Ishikawa (cell line): ENCODE data around the gene TMCC1.

Experiments
- CEBPB ChIP-seq: IDR thresholded peaks from 2 replicates; pipeline ENCODE4 v1.6.1; 2012
- CREB1 ChIP-seq: IDR thresholded peaks from 2 replicates; pipeline ENCODE4 v1.6.1; 2012; ENCODE audit warnings: low read depth
- EGR1 ChIP-seq: IDR thresholded peaks from 2 replicates; pipeline ENCODE4 v1.6.1; 2012
- EP300 ChIP-seq: IDR thresholded peaks from 2 replicates; pipeline ENCODE4 v1.6.1; 2012; ENCODE audit warnings: borderline replicate concordance
- FOXM1 ChIP-seq: IDR thresholded peaks from 2 replicates; pipeline ENCODE4 v1.6.1; 2012; ENCODE audit warnings: low read depth, borderline replicate concordance
- MAX ChIP-seq: IDR thresholded peaks from 2 replicates; pipeline ENCODE4 v1.6.1; 2012
- NFIC ChIP-seq: IDR thresholded peaks from 2 replicates; pipeline ENCODE4 v1.6.1; 2012
- RAD21 ChIP-seq: IDR thresholded peaks from 2 replicates; pipeline ENCODE4 v1.6.1; 2012; ENCODE audit warnings: low read depth
- REST ChIP-seq: IDR thresholded peaks from 2 replicates; pipeline ENCODE4 v1.6.1; 2012; ENCODE audit warnings: low read depth, mild to moderate bottlenecking
- TAF1 ChIP-seq: IDR thresholded peaks from 2 replicates; pipeline ENCODE4 v1.6.1; 2012; ENCODE audit warnings: low read depth, mild to moderate bottlenecking
- TCF12 ChIP-seq: IDR thresholded peaks from 2 replicates; pipeline ENCODE4 v1.6.1; 2012; ENCODE audit warnings: low read depth
- YY1 ChIP-seq: IDR thresholded peaks from 2 replicates; pipeline ENCODE4 v1.6.1; 2012; ENCODE audit warnings: low read depth
- ZBTB7A ChIP-seq: IDR thresholded peaks from 2 replicates; pipeline ENCODE4 v1.6.1; 2012; ENCODE audit warnings: low read depth
- TF ChIP-seq, protein P1 (sequence below): IDR thresholded peaks from 2 replicates; pipeline ENCODE4 v1.6.1; 2012

GRCh38 chr3:129658110-129658843, 235.2 kb downstream of the TMCC1 start:
- no peak for TF ChIP-seq RAD21
- TF ChIP-seq ZBTB7A, result no peak
- TF ChIP-seq YY1, result no peak
- no peak for TF ChIP-seq MAX
- no peak for TF ChIP-seq EGR1
- TF ChIP-seq FOXM1, result no peak
- no peak for TF ChIP-seq TCF12
- TF ChIP-seq TAF1, result no peak
- no peak for TF ChIP-seq EP300
- no peak for TF ChIP-seq REST
- TF ChIP-seq CEBPB, result no peak
- no peak for TF ChIP-seq NFIC
- TF ChIP-seq CREB1, result no peak
- TF ChIP-seq, protein P1, sequence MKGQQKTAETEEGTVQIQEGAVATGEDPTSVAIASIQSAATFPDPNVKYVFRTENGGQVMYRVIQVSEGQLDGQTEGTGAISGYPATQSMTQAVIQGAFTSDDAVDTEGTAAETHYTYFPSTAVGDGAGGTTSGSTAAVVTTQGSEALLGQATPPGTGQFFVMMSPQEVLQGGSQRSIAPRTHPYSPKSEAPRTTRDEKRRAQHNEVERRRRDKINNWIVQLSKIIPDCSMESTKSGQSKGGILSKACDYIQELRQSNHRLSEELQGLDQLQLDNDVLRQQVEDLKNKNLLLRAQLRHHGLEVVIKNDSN, result no peak
